Mammary epithelial cell (primary cell): ENCODE measurements around the gene TCF4.

Experiments used
- EZH2 ChIP-seq: IDR thresholded peaks from 2 replicates; pipeline ENCODE4 v1.6.1; 2012; ENCODE audit warnings: low read length, inconsistent platforms, borderline replicate concordance
- TF ChIP-seq, protein P1 (sequence below), 2 donors: IDR thresholded peaks in 1 of 2; conservative IDR thresholded peaks in 1 of 2; 2 replicates each; pipeline ENCODE4 v1.5.1; 2011 to 2012; ENCODE audit warnings: inconsistent platforms in 2 of 2, low read length in 2 of 2, mild to moderate bottlenecking in 2 of 2, control low read depth in 1 of 2, low read depth in 1 of 2; ENCODE audit not compliant: insufficient read depth in 1 of 2; ENCODE audit errors: extremely low read depth in 1 of 2

DNA sequence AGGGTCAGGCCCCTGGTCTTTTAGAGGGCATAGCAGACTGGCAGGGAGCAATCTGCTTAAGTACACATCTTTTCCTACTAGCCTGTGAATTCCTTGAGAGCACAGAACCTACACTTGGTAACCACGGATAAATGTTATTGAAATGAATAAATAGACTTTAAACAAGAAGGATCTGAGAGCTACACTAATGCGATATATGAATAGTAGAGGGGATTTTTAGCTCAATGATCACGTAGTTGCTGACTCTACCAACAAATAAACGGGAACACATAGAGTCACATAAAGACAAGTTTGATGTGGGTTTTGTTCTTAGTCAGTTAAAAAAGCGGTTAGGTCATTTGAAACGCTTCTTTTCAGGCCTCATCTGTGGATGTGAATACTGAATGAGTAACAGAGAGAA lies 338.4 kb downstream of the TCF4 start:
- TF ChIP-seq, protein P1, sequence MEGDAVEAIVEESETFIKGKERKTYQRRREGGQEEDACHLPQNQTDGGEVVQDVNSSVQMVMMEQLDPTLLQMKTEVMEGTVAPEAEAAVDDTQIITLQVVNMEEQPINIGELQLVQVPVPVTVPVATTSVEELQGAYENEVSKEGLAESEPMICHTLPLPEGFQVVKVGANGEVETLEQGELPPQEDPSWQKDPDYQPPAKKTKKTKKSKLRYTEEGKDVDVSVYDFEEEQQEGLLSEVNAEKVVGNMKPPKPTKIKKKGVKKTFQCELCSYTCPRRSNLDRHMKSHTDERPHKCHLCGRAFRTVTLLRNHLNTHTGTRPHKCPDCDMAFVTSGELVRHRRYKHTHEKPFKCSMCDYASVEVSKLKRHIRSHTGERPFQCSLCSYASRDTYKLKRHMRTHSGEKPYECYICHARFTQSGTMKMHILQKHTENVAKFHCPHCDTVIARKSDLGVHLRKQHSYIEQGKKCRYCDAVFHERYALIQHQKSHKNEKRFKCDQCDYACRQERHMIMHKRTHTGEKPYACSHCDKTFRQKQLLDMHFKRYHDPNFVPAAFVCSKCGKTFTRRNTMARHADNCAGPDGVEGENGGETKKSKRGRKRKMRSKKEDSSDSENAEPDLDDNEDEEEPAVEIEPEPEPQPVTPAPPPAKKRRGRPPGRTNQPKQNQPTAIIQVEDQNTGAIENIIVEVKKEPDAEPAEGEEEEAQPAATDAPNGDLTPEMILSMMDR (conservative IDR thresholded peaks at IDR 0.05 in 1 of 2, IDR thresholded peaks at IDR 0.05 in 1 of 2; ENCODE audit: extremely low read depth in 1 of 2, insufficient read depth in 1 of 2, low read depth in 1 of 2, low read length in 2 of 2) = no peak
- no peak for TF ChIP-seq EZH2
